Umbilical cord (tissue), 2 donors: ENCODE results near the gene SIPA1. TPM values are rescaled to one million over a fixed set of nuclear protein-coding genes. Genes with fewer than 3 reads are reported as not detected.
"Not testable (repeated sequence)": the region's sequence is repeated elsewhere in the genome, so short reads cannot be mapped to it uniquely, and the experiment has no call there.

ENCODE experiments used
- DNase-seq: peaks from one replicate; pipeline ENCODE4 v3.0.0-alpha.2; 2015; ENCODE audit warnings: low spot score
- total RNA-seq: library from RNA; depleted of rRNA; stranded (reverse); fragments of >200 nt; gene quantifications from one replicate; pipeline ENCODE4 v1.2.3, GENCODE V29; 2014; ENCODE audit warnings: low replicate concordance; ENCODE audit not compliant: insufficient read depth

Gene SIPA1
- total RNA-seq, 1 donor from 2014 or later, result 23.8 TPM

GRCh38 chr11:65658174-65659021 lies 20.5 kb downstream of the SIPA1 start:
- DNase-seq, result no peak

- no peak for DNase-seq
These were observed 22.1 kb downstream of the SIPA1 start for GRCh38 chr11:65660038-65660437.

GRCh38 chr11:65660908-65661307 lies 23.0 kb downstream of the SIPA1 start:
- DNase-seq, result not testable (repeated sequence)

GRCh38 chr11:65661599-65662246 lies 23.8 kb downstream of the SIPA1 start:
- no peak for DNase-seq

- no peak for DNase-seq
These were observed 24.4 kb downstream of the SIPA1 start for GRCh38 chr11:65662247-65662798.

GRCh38 chr11:65662799-65663638 lies 25.1 kb downstream of the SIPA1 start, which contains the start of gene RELA:
TSS of gene RELA (minus strand) at chr11:65662916. CDS start at chr11:65662832, 84 bp downstream.
- peak; percentile 94 for DNase-seq

- peak; percentile 79 for DNase-seq
These were observed 25.8 kb downstream of the SIPA1 start for GRCh38 chr11:65663639-65664200.

- no peak for DNase-seq
These were observed 34.4 kb downstream of the SIPA1 start for GRCh38 chr11:65672180-65672860.

- DNase-seq, result no peak
These were observed 35.1 kb downstream of the SIPA1 start for GRCh38 chr11:65672982-65673381.

GRCh38 chr11:65680192-65680743 lies 42.4 kb downstream of the SIPA1 start:
- no peak for DNase-seq

GRCh38 chr11:65683480-65683879 lies 45.6 kb downstream of the SIPA1 start:
- not testable (repeated sequence) for DNase-seq

GRCh38 chr11:65685981-65686380 lies 48.1 kb downstream of the SIPA1 start:
- no peak for DNase-seq

GRCh38 chr11:65691847-65692246 lies 53.9 kb downstream of the SIPA1 start:
- not testable (repeated sequence) for DNase-seq

- no peak for DNase-seq
These were observed 54.5 kb downstream of the SIPA1 start for GRCh38 chr11:65692367-65692766.

- no peak for DNase-seq
These were observed 57.7 kb downstream of the SIPA1 start for GRCh38 chr11:65695459-65696241.

- DNase-seq, result no peak
These were observed 59.1 kb downstream of the SIPA1 start for GRCh38 chr11:65696802-65697552.

GRCh38 chr11:65698205-65698604 lies 60.3 kb downstream of the SIPA1 start:
- DNase-seq, result no peak

GRCh38 chr11:65699306-65699705 lies 61.4 kb downstream of the SIPA1 start:
- no peak for DNase-seq

- DNase-seq, result no peak
These were observed 62.5 kb downstream of the SIPA1 start for GRCh38 chr11:65700399-65700798.
